GM19463 (cell line): ENCODE results near the gene ALK.

Source experiments
- ATAC-seq: cut with Tn5 transposase; IDR thresholded peaks from one replicate; pipeline ENCODE4 v1.9.1; 2021; ENCODE audit warnings: mild to moderate bottlenecking, moderate library complexity; ENCODE audit not compliant: unreplicated experiment

ALK gene

GRCh38 chr2:29509397-29509796 is 412.0 kb downstream of the ALK start:
- ATAC-seq = no peak

GRCh38 chr2:29504746-29505145 is 416.6 kb downstream of the ALK start:
- ATAC-seq = no peak

- ATAC-seq = no peak
These were observed 418.9 kb downstream of the ALK start for GRCh38 chr2:29502460-29502911.

GRCh38 chr2:29497375-29497774 is 424.0 kb downstream of the ALK start:
- ATAC-seq = no peak

GRCh38 chr2:29496198-29496597 is 425.2 kb downstream of the ALK start:
- no peak for ATAC-seq

GRCh38 chr2:29495536-29496060 is 425.8 kb downstream of the ALK start:
- no peak for ATAC-seq

- ATAC-seq = no peak
These were observed 426.3 kb downstream of the ALK start for GRCh38 chr2:29495068-29495467.

GRCh38 chr2:29492701-29493100 is 428.7 kb downstream of the ALK start:
- ATAC-seq = no peak

- no peak for ATAC-seq
These were observed 431.3 kb downstream of the ALK start for GRCh38 chr2:29490045-29490444.

GRCh38 chr2:29489568-29489967 is 431.8 kb downstream of the ALK start:
- no peak for ATAC-seq

GRCh38 chr2:29487967-29488555 is 433.3 kb downstream of the ALK start:
- ATAC-seq = no peak

GRCh38 chr2:29485631-29486030 is 435.8 kb downstream of the ALK start:
- ATAC-seq = no peak

- no peak for ATAC-seq
These were observed 436.3 kb downstream of the ALK start for GRCh38 chr2:29485117-29485516.

GRCh38 chr2:29482867-29483266 is 438.5 kb downstream of the ALK start:
- ATAC-seq = no peak

GRCh38 chr2:29482348-29482747 is 439.0 kb downstream of the ALK start:
- no peak for ATAC-seq

- no peak for ATAC-seq
These were observed 440.1 kb downstream of the ALK start for GRCh38 chr2:29481313-29481712.

- ATAC-seq = no peak
These were observed 441.0 kb downstream of the ALK start for GRCh38 chr2:29480426-29480825.

- ATAC-seq = no peak
These were observed 442.0 kb downstream of the ALK start for GRCh38 chr2:29479401-29479800.

GRCh38 chr2:29478641-29479040 is 442.7 kb downstream of the ALK start:
- no peak for ATAC-seq

- ATAC-seq = no peak
These were observed 444.2 kb downstream of the ALK start for GRCh38 chr2:29477186-29477585.

GRCh38 chr2:29475499-29475898 is 445.9 kb downstream of the ALK start:
- no peak for ATAC-seq

- no peak for ATAC-seq
These were observed 451.4 kb downstream of the ALK start for GRCh38 chr2:29469961-29470360.

GRCh38 chr2:29469516-29469915 is 451.9 kb downstream of the ALK start:
- no peak for ATAC-seq
